DOHH2 (cell line): Measurements from ENCODE around the gene PSMD8.

ENCODE experiments used
- H3F3A ChIP-seq: fragments of 200-600 bp; sonication (generic), shearing (Covaris generic); 2 replicates; pipeline ENCODE4 v1.6.0; 2016; ENCODE audit warnings: antibody characterized with exemption, mild to moderate bottlenecking; ENCODE audit not compliant: control insufficient read depth, insufficient read depth
- H3K27ac ChIP-seq: fragments of 200-600 bp; sonication (generic); 2 replicates; pipeline ENCODE4 v1.5.1; 2014; ENCODE audit warnings: low read depth, mild to moderate bottlenecking, low read length, moderate library complexity
- H3K27me3 ChIP-seq: fragments of 200-600 bp; sonication (generic); 2 replicates; pipeline ENCODE4 v1.6.1; 2014; ENCODE audit warnings: mild to moderate bottlenecking, low read length, mixed read lengths; ENCODE audit not compliant: control insufficient read depth
- H3K36me3 ChIP-seq: fragments of 200-600 bp; sonication (generic); 2 replicates; pipeline ENCODE4 v1.6.1; 2014; ENCODE audit warnings: mild to moderate bottlenecking, low read length, moderate library complexity, mixed read lengths; ENCODE audit not compliant: control insufficient read depth
- H3K4me1 ChIP-seq: fragments of 200-600 bp; sonication (generic); 2 replicates; pipeline ENCODE4 v1.6.1; 2014; ENCODE audit warnings: mild to moderate bottlenecking, low read length, mixed read lengths; ENCODE audit not compliant: control insufficient read depth
- H3K4me2 ChIP-seq: fragments of 200-600 bp; sonication (generic); 2 replicates; pipeline ENCODE4 v1.6.0; 2014; ENCODE audit warnings: mild to moderate bottlenecking, low read length, moderate library complexity
- H3K4me3 ChIP-seq: fragments of 200-600 bp; sonication (generic); 2 replicates; pipeline ENCODE4 v1.5.1; 2014; ENCODE audit warnings: mild to moderate bottlenecking, low read length, mixed read lengths
- H3K79me2 ChIP-seq: fragments of 200-600 bp; sonication (generic); 2 replicates; pipeline ENCODE4 v1.6.1; 2014; ENCODE audit warnings: mild to moderate bottlenecking, low read length, mixed read lengths; ENCODE audit not compliant: control insufficient read depth
- H3K9me2 ChIP-seq: fragments of 200-600 bp; sonication (generic); replicated peaks from 2 replicates; pipeline ENCODE4 v1.6.1; 2014; ENCODE audit warnings: mild to moderate bottlenecking, low read length, mixed read lengths; ENCODE audit not compliant: control insufficient read depth
- H3K9me3 ChIP-seq: fragments of 200-600 bp; sonication (generic); 2 replicates; pipeline ENCODE4 v1.6.1; 2014; ENCODE audit warnings: antibody characterized with exemption, low read length, mixed read lengths; ENCODE audit not compliant: control insufficient read depth, insufficient read depth
- H4K20me1 ChIP-seq: fragments of 200-600 bp; sonication (generic); 2 replicates; pipeline ENCODE4 v1.6.0; 2014; ENCODE audit warnings: low read depth, mild to moderate bottlenecking, antibody characterized with exemption, low read length, moderate library complexity; ENCODE audit not compliant: control insufficient read depth, insufficient read depth
- CTCF ChIP-seq: fragments of 200-600 bp; sonication (generic); IDR thresholded peaks from one replicate; pipeline ENCODE4 v1.5.1; 2014; ENCODE audit warnings: antibody characterized with exemption, mild to moderate bottlenecking, low read depth, low read length; ENCODE audit not compliant: poor library complexity, severe bottlenecking
- EZH2phosphoT487 ChIP-seq: fragments of 200-600 bp; sonication (generic); IDR thresholded peaks from 2 replicates; pipeline ENCODE4 v1.6.1; 2017; ENCODE audit warnings: borderline replicate concordance, mild to moderate bottlenecking, antibody characterized with exemption, low read length, moderate library complexity, mixed read lengths

The PSMD8 gene

GRCh38 chr19:38389101-38389925 is 14.9 kb downstream of the PSMD8 start:
- peaks cover 55% of the 10 kb centered on the region for H3K27me3 ChIP-seq
- H3K4me2 ChIP-seq: peak overlapping the region; percentile 95
- H3K36me3 ChIP-seq: no peaks in the 10 kb centered on the region; the same call in 1 of the 2 replicates
- no peaks in the 10 kb centered on the region for H3K9me3 ChIP-seq
- H3K9me2 ChIP-seq: no peaks in the 10 kb centered on the region
- H3K4me3 ChIP-seq: no peak overlapping the region
- peaks cover 25% of the 10 kb centered on the region for H3K4me1 ChIP-seq
- no peaks in the 10 kb centered on the region for H3K79me2 ChIP-seq
- no peaks in the 10 kb centered on the region; the same call in 1 of the 2 replicates for H3F3A ChIP-seq
- H4K20me1 ChIP-seq: 0 out of 2 replicates have a peak, but pooled peaks cover 4% of the 10 kb centered on the region
- no peak overlapping the region for H3K27ac ChIP-seq
- TF ChIP-seq CTCF (no peak), EZH2phosphoT487 (0 out of 2 replicates have a peak, but pooled peaks have one; percentile 62)

- TF ChIP-seq CTCF (no peak), EZH2phosphoT487 (no peak)
- H3K4me1 ChIP-seq: peaks cover 25% of the 10 kb centered on the region
- H3K4me3 ChIP-seq: no peak overlapping the region
- H3K79me2 ChIP-seq: no peaks in the 10 kb centered on the region
- H3K9me2 ChIP-seq: no peaks in the 10 kb centered on the region
- H3K27me3 ChIP-seq: peaks cover 64% of the 10 kb centered on the region
- H3K4me2 ChIP-seq: no peak overlapping the region
- no peak overlapping the region for H3K27ac ChIP-seq
- H3K9me3 ChIP-seq: no peaks in the 10 kb centered on the region
- no peaks in the 10 kb centered on the region for H3K36me3 ChIP-seq
- H4K20me1 ChIP-seq: 0 out of 2 replicates have a peak, but pooled peaks cover 4% of the 10 kb centered on the region
- H3F3A ChIP-seq: no peaks in the 10 kb centered on the region; the same call in 1 of the 2 replicates
Measured at GRCh38 chr19:38389957-38390924, 15.9 kb downstream of the PSMD8 start.

GRCh38 chr19:38391911-38392464 is 17.6 kb downstream of the PSMD8 start:
- Histone ChIP-seq H3K4me3 (no peak overlapping the region), H3K4me1 (peaks cover 20% of the 10 kb centered on the region), H3K4me2 (no peak overlapping the region), H3K9me2 (no peaks in the 10 kb centered on the region), H3F3A (no peaks in the 10 kb centered on the region; the same call in 1 of the 2 replicates), H3K27ac (no peak overlapping the region), H3K36me3 (no peaks in the 10 kb centered on the region), H4K20me1 (0 out of 2 replicates have a peak, but pooled peaks cover 4% of the 10 kb centered on the region), H3K9me3 (no peaks in the 10 kb centered on the region), H3K27me3 (peaks cover 75% of the 10 kb centered on the region), H3K79me2 (no peaks in the 10 kb centered on the region)
- TF ChIP-seq CTCF (no peak), EZH2phosphoT487 (no peak)
